H1 (cell line): ENCODE measurements around the gene COL5A2. TPM values are rescaled to one million over a fixed set of nuclear protein-coding genes. Genes with fewer than 3 reads are reported as not detected.

Experiments used
- CTCF ChIA-PET: fragments of 300-600 bp; sonication (Branson Sonifier 250); formaldehyde crosslinking; loops from one replicate; lab custom pipeline; 2021; ENCODE audit not compliant: partially characterized antibody; lab: Charles Lee
- POLR2A ChIA-PET: fragments of 300-600 bp; sonication (Branson Sonifier 250); formaldehyde crosslinking; loops from one replicate; lab custom pipeline; 2021; ENCODE audit warnings: inconsistent platforms; ENCODE audit not compliant: partially characterized antibody; lab: Charles Lee
- DNase-seq, 2 experiments: peaks; one replicate each; pipeline versions ENCODE4 v3.0.0 to v3.0.0-alpha.2; 2010 to 2022; ENCODE audit warnings: low spot score in 2 of 2, low read depth in 1 of 2, mixed read lengths in 1 of 2
- FAIRE-seq: peaks from 2 replicates; lab custom pipeline; 2011; peaks lifted over from hg19 to GRCh38; lab: Jason Lieb, UNC
- H2AFZ ChIP-seq: 2 replicates; pipeline ENCODE4 v1.8.1; 2012; ENCODE audit warnings: low read length, inconsistent platforms
- H2AK5ac ChIP-seq: 2 replicates; pipeline ENCODE4 v1.6.1; 2013; ENCODE audit warnings: low read depth, low read length
- H2BK120ac ChIP-seq: replicated peaks from 2 replicates; pipeline ENCODE3; 2013; ENCODE audit warnings: low read depth, low read length, inconsistent platforms
- H2BK12ac ChIP-seq: 2 replicates; pipeline ENCODE4 v1.6.1; 2013; ENCODE audit warnings: low read depth, low read length
- H2BK15ac ChIP-seq: 2 replicates; pipeline ENCODE4 v1.6.1; 2013; ENCODE audit warnings: low read length
- H2BK20ac ChIP-seq: 2 replicates; pipeline ENCODE4 v1.6.1; 2013; ENCODE audit warnings: low read length
- H2BK5ac ChIP-seq: 2 replicates; pipeline ENCODE4 v1.6.1; 2013; ENCODE audit warnings: low read depth, low read length
- H3K14ac ChIP-seq: 2 replicates; pipeline ENCODE4 v1.6.1; 2013; ENCODE audit warnings: inconsistent platforms; ENCODE audit not compliant: insufficient read length
- H3K18ac ChIP-seq: 2 replicates; pipeline ENCODE4 v1.6.1; 2013; ENCODE audit warnings: low read length; ENCODE audit errors: extremely low read depth
- H3K23ac ChIP-seq: 2 replicates; pipeline ENCODE4 v1.6.1; 2013; ENCODE audit warnings: inconsistent platforms; ENCODE audit not compliant: insufficient read length
- H3K23me2 ChIP-seq: 2 replicates; pipeline ENCODE4 v1.6.1; 2013; ENCODE audit warnings: low read depth, low read length
- H3K27ac ChIP-seq: 2 replicates; pipeline ENCODE4 v1.6.1; 2011; ENCODE audit warnings: low read depth, low read length, inconsistent platforms
- H3K27me3 ChIP-seq, 4 experiments: replicated peaks in 1 of 4; 1 replicate in 1 of 4; 2 replicates in 3 of 4; pipeline versions ENCODE4 v1.6.1 to v1.8.1; 2011 to 2013; ENCODE audit warnings: low read length in 3 of 4, mild to moderate bottlenecking in 3 of 4, inconsistent platforms in 2 of 4, mixed read lengths in 2 of 4, moderate library complexity in 1 of 4; ENCODE audit not compliant: control insufficient read depth in 3 of 4, insufficient read depth in 3 of 4; ENCODE audit errors: extremely low read depth in 1 of 4
- H3K36me3 ChIP-seq, 4 experiments: 2 replicates each; pipeline versions ENCODE4 v1.6.1 to v1.8.1; 2011 to 2013; ENCODE audit warnings: mild to moderate bottlenecking in 4 of 4, low read length in 3 of 4, moderate library complexity in 2 of 4, control low read depth in 1 of 4, inconsistent platforms in 1 of 4; ENCODE audit not compliant: insufficient read depth in 4 of 4, control insufficient read depth in 2 of 4
- H3K4ac ChIP-seq: replicated peaks from 2 replicates; pipeline ENCODE3; 2013; ENCODE audit warnings: low read length, low read depth, mixed read lengths, inconsistent platforms; ENCODE audit not compliant: insufficient read length
- H3K4me1 ChIP-seq, 4 experiments: replicated peaks in 1 of 4; 1 replicate in 1 of 4; 2 replicates in 3 of 4; pipeline versions ENCODE4 v1.6.1 to v1.8.1; 2011 to 2013; ENCODE audit warnings: low read length in 3 of 4, inconsistent platforms in 2 of 4, mixed read lengths in 1 of 4; ENCODE audit not compliant: insufficient read depth in 4 of 4, control insufficient read depth in 3 of 4
- H3K4me2 ChIP-seq, 2 experiments: 2 replicates each; pipeline versions ENCODE4 v1.6.1 to v1.8.1; 2011 to 2013; ENCODE audit warnings: low read depth in 2 of 2, low read length in 2 of 2, control low read depth in 1 of 2, inconsistent platforms in 1 of 2, mild to moderate bottlenecking in 1 of 2; ENCODE audit not compliant: insufficient read depth in 1 of 2
- H3K4me3 ChIP-seq, 4 experiments: fragments of 200-600, 300-600 bp in 1 of 4; sonication (generic), shearing (Covaris generic), sonication (Bioruptor Twin) in 1 of 4; 2 replicates each; pipeline versions ENCODE4 v1.5.1 to v1.8.1; 2011 to 2016; ENCODE audit warnings: low read length in 4 of 4, low read depth in 3 of 4, control low read depth in 2 of 4, inconsistent platforms in 2 of 4, mild to moderate bottlenecking in 2 of 4, mixed read lengths in 1 of 4, moderate library complexity in 1 of 4; ENCODE audit not compliant: insufficient read depth in 2 of 4; ENCODE audit errors: extremely low read depth in 1 of 4
- H3K56ac ChIP-seq: replicated peaks from 2 replicates; pipeline ENCODE3; 2013; ENCODE audit warnings: low read depth, mild to moderate bottlenecking, mixed read lengths, low read length, inconsistent platforms; ENCODE audit not compliant: insufficient read length
- H3K79me1 ChIP-seq: 2 replicates; pipeline ENCODE4 v1.6.1; 2013; ENCODE audit warnings: low read depth, low read length, control low read depth
- H3K79me2 ChIP-seq, 2 experiments: 2 replicates each; pipeline versions ENCODE4 v1.6.1 to v1.8.1; 2012 to 2013; ENCODE audit warnings: low read length in 2 of 2, mild to moderate bottlenecking in 2 of 2, inconsistent platforms in 1 of 2; ENCODE audit not compliant: insufficient read depth in 2 of 2, control insufficient read depth in 1 of 2
- H3K9ac ChIP-seq, 4 experiments: replicated peaks in 1 of 4; 1 replicate in 1 of 4; 2 replicates in 3 of 4; pipeline versions ENCODE4 v1.6.1 to v1.8.1; 2011 to 2013; ENCODE audit warnings: low read depth in 3 of 4, low read length in 3 of 4, control low read depth in 2 of 4, mild to moderate bottlenecking in 2 of 4, moderate library complexity in 2 of 4, inconsistent platforms in 1 of 4; ENCODE audit errors: extremely low read depth in 1 of 4
- H3K9me3 ChIP-seq, 2 experiments: 2 replicates each; pipeline versions ENCODE4 v1.6.1 to v1.8.1; 2012 to 2013; ENCODE audit warnings: mild to moderate bottlenecking in 2 of 2, moderate library complexity in 2 of 2, control low read depth in 1 of 2, inconsistent platforms in 1 of 2, low read depth in 1 of 2, low read length in 1 of 2, mixed read lengths in 1 of 2; ENCODE audit not compliant: insufficient read depth in 2 of 2
- H4K20me1 ChIP-seq, 2 experiments: replicated peaks in 1 of 2; 2 replicates each; pipeline versions ENCODE3 to v1.8.1; 2011 to 2013; ENCODE audit warnings: inconsistent platforms in 2 of 2, low read length in 2 of 2, mild to moderate bottlenecking in 1 of 2; ENCODE audit not compliant: insufficient read depth in 2 of 2, control insufficient read depth in 1 of 2
- H4K5ac ChIP-seq: 2 replicates; pipeline ENCODE4 v1.6.1; 2013; ENCODE audit warnings: low read length, low read depth, mixed read lengths, inconsistent platforms; ENCODE audit not compliant: insufficient read length
- H4K8ac ChIP-seq: 2 replicates; pipeline ENCODE4 v1.8.0; 2013; ENCODE audit warnings: mild to moderate bottlenecking, moderate library complexity, low read length, inconsistent platforms; ENCODE audit not compliant: insufficient read depth; ENCODE audit errors: extremely low read depth
- H4K91ac ChIP-seq: replicated peaks from 2 replicates; pipeline ENCODE3; 2013; ENCODE audit warnings: low read length, mixed read lengths, inconsistent platforms; ENCODE audit not compliant: insufficient read length
- EGR1 ChIP-seq: IDR thresholded peaks from 2 replicates; pipeline ENCODE4 v1.6.1; 2011; ENCODE audit warnings: low read depth, low read length, borderline replicate concordance
- SP4 ChIP-seq: IDR thresholded peaks from 2 replicates; pipeline ENCODE4 v1.6.1; 2012; ENCODE audit warnings: low read length, inconsistent platforms
- TEAD4 ChIP-seq: IDR thresholded peaks from 2 replicates; pipeline ENCODE4 v1.6.1; 2012; ENCODE audit warnings: low read depth, low read length, inconsistent platforms, mixed read lengths
- WGBS, 2 experiments: shearing (Covaris generic) in 1 of 2; methylation state at CpG; one replicate each; pipeline versions ENCODE4 v1.1.6 to v1.1.7; 2013 to 2015; ENCODE audit warnings: low lambda C conversion rate in 2 of 2, mixed read lengths in 2 of 2, inconsistent platforms in 1 of 2, low coverage in 1 of 2, missing lambda C conversion rate in 1 of 2; ENCODE audit not compliant: insufficient replicate concordance in 2 of 2, insufficient coverage in 1 of 2, insufficient read length in 1 of 2; ENCODE audit errors: extremely low coverage in 1 of 2, missing lambda C conversion rate in 1 of 2; 5-methylcytosine and 5-hydroxymethylcytosine counted together
- polyA plus RNA-seq, 7 experiments: library from polyadenylated mRNA; depleted of rRNA in 3 of 7; stranded (reverse) in 5 of 7; unstranded in 2 of 7; fragments of >200 nt in 5 of 7; fragments of 200-250 nt in 2 of 7; gene quantifications; 1 replicate in 5 of 7; 2 replicates in 1 of 7; 4 replicates in 1 of 7; pipeline versions ENCODE4 v1.2.1 to v1.2.3, GENCODE V29; 2011 to 2013; ENCODE audit warnings: missing spikeins in 2 of 7, mixed read lengths in 2 of 7
- total RNA-seq: library from RNA; stranded (reverse); fragmentation: NEBNext Ultra II Directional; extraction: Animal tissue kit (Norgen Biotek cat#: 25700); gene quantifications from 2 replicates; pipeline ENCODE4 v1.2.1, GENCODE V29; 2021

Gene COL5A2
- total and polyA plus RNA-seq, 2 of the 8 experiments (the other 6 are each of a cell fraction or from before 2014, with no cell fraction given), result 4.7 to 24.2 TPM

GRCh38 chr2:189159717-189160116 lies 19.8 kb downstream of the COL5A2 start:
- Histone ChIP-seq H3K36me3 (no peaks in the 10 kb centered on the region; a peak in 1 of 8 replicates), H2BK20ac (no peak overlapping the region), H3K4me3 (no peak overlapping the region), H3K4ac (no peak overlapping the region), H3K79me2 (no peaks in the 10 kb centered on the region), H3K27me3 (no peaks in the 10 kb centered on the region), H2BK12ac (no peak overlapping the region), H3K23me2 (no peaks in the 10 kb centered on the region), H2AK5ac (no peak overlapping the region), H3K9ac (no peak overlapping the region), H3K9me3 (no peaks in the 10 kb centered on the region), H3K4me1 (peaks cover 0 to 12% (median 2%) of the 10 kb centered on the region in 4 experiments; a peak in 2 of 7 replicates), H4K5ac (no peak overlapping the region), H3K27ac (no peak overlapping the region), H2BK5ac (no peak overlapping the region), H3K14ac (no peak overlapping the region), H2BK15ac (no peak overlapping the region), H3K4me2 (no peak overlapping the region), H3K56ac (no peak overlapping the region), H3K79me1 (no peaks in the 10 kb centered on the region), H2AFZ (no peak overlapping the region), H4K91ac (no peak overlapping the region), H4K8ac (no peak overlapping the region), H3K18ac (no peak overlapping the region), H4K20me1 (no peaks in the 10 kb centered on the region), H2BK120ac (no peak overlapping the region), H3K23ac (no peak overlapping the region)
- POLR2A ChIA-PET, result no interaction called here
- WGBS, 2 experiments, result 87% methylated on average over 4 of the region's 4 CpGs; no CpG with 5 or more reads in 1 of the 2 experiments
- DNase-seq (no peak), FAIRE-seq (no peak)
- CTCF ChIA-PET, result interaction anchor here (0.6 to 2.0 kb wide), 4 partner anchors 13 to 26 kb away, joined by 3 to 14 read pairs (median 4); no protein-coding TSS in a partner anchor
- TF ChIP-seq EGR1, result no peak
- no peak for TF ChIP-seq SP4
- TF ChIP-seq TEAD4, result no peak
